ENCODE results near the gene PEX14.

Gene PEX14

GRCh38 chr1:10650556-10651388, 176.0 kb downstream of the PEX14 start:
- no peak for DNase-seq (ENCODE audit: low read depth)

- DNase-seq (ENCODE audit: low read depth): no peak
These were observed 176.6 kb downstream of the PEX14 start for GRCh38 chr1:10651389-10651766.

GRCh38 chr1:10651793-10652192, 177.0 kb downstream of the PEX14 start:
- DNase-seq (ENCODE audit: low read depth): no peak

GRCh38 chr1:10652626-10653025, 177.9 kb downstream of the PEX14 start:
- no peak for DNase-seq (ENCODE audit: low read depth)

- no peak for DNase-seq (ENCODE audit: low read depth)
These were observed 178.8 kb downstream of the PEX14 start for GRCh38 chr1:10653370-10654125.

- DNase-seq (ENCODE audit: low read depth): no peak
These were observed 180.3 kb downstream of the PEX14 start for GRCh38 chr1:10655002-10655401.

- DNase-seq (ENCODE audit: low read depth): no peak
These were observed 181.7 kb downstream of the PEX14 start for GRCh38 chr1:10656431-10656830.

GRCh38 chr1:10657088-10657847, 182.5 kb downstream of the PEX14 start:
- DNase-seq (ENCODE audit: low read depth): no peak

- no peak for DNase-seq (ENCODE audit: low read depth)
These were observed 183.8 kb downstream of the PEX14 start for GRCh38 chr1:10658396-10659066.

- no peak for DNase-seq (ENCODE audit: low read depth)
These were observed 184.5 kb downstream of the PEX14 start for GRCh38 chr1:10659218-10659617.

GRCh38 chr1:10659646-10660540, 185.1 kb downstream of the PEX14 start:
- no peak for DNase-seq (ENCODE audit: low read depth)

GRCh38 chr1:10661453-10661852, 186.7 kb downstream of the PEX14 start:
- no peak for DNase-seq (ENCODE audit: low read depth)

- no peak for DNase-seq (ENCODE audit: low read depth)
These were observed 187.4 kb downstream of the PEX14 start for GRCh38 chr1:10662090-10662688.

- no peak for DNase-seq (ENCODE audit: low read depth)
These were observed 188.3 kb downstream of the PEX14 start for GRCh38 chr1:10662824-10663677.

- no peak for DNase-seq (ENCODE audit: low read depth)
These were observed 188.9 kb downstream of the PEX14 start for GRCh38 chr1:10663678-10664035.

- no peak for DNase-seq (ENCODE audit: low read depth)
These were observed 189.5 kb downstream of the PEX14 start for GRCh38 chr1:10664251-10664650.

- DNase-seq (ENCODE audit: low read depth): no peak
These were observed 190.5 kb downstream of the PEX14 start for GRCh38 chr1:10665226-10665625.

GRCh38 chr1:10665930-10666850, 191.4 kb downstream of the PEX14 start:
- DNase-seq (ENCODE audit: low read depth): no peak
